Measurements from ENCODE around the gene MFSD2B.

DNA sequence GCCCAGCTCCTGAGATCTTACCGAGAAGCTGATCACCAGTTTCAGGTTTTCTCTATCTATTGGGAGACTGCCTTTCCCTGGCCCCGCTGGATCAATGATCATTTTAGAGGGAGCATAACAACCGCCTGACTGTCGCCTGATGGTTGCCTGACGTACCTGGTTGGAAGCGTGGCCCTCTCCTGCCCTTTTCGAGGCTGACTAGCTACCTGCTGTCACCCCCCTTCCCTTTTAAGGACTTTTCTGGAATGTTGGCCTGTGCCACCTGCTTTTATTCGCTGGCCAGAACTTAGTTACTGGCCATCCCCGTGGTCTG is 562 bp upstream of the MFSD2B start:
- TF ChIP-seq, protein P1, sequence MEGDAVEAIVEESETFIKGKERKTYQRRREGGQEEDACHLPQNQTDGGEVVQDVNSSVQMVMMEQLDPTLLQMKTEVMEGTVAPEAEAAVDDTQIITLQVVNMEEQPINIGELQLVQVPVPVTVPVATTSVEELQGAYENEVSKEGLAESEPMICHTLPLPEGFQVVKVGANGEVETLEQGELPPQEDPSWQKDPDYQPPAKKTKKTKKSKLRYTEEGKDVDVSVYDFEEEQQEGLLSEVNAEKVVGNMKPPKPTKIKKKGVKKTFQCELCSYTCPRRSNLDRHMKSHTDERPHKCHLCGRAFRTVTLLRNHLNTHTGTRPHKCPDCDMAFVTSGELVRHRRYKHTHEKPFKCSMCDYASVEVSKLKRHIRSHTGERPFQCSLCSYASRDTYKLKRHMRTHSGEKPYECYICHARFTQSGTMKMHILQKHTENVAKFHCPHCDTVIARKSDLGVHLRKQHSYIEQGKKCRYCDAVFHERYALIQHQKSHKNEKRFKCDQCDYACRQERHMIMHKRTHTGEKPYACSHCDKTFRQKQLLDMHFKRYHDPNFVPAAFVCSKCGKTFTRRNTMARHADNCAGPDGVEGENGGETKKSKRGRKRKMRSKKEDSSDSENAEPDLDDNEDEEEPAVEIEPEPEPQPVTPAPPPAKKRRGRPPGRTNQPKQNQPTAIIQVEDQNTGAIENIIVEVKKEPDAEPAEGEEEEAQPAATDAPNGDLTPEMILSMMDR (IDR thresholded peaks at IDR 0.05): no peak
- TF ChIP-seq POLR2A (IDR thresholded peaks at IDR 0.05): no peak

Data from right lobe of liver (tissue), 4 donors.